Fibroblast of lung (primary cell): ENCODE measurements around the gene XRCC1. TPM values are rescaled to one million over a fixed set of nuclear protein-coding genes. Genes with fewer than 3 reads are reported as not detected.
A peak's percentile ranks its signal among the peaks of the same experiment; 100 is the strongest.

Experiments
- DNase-seq, 2 donors: peaks; one replicate each; pipeline versions ENCODE4 v3.0.0 to v3.0.0-alpha.2; 2010; ENCODE audit warnings: low read depth in 2 of 2
- H2AFZ ChIP-seq: 2 replicates; pipeline ENCODE4 v1.5.1; 2012; ENCODE audit warnings: low read length, control low read depth, inconsistent platforms
- H3K27ac ChIP-seq: 2 replicates; pipeline ENCODE4 v1.5.1; 2011; ENCODE audit warnings: low read length, control low read depth; ENCODE audit not compliant: insufficient read depth
- H3K27me3 ChIP-seq: 2 replicates; pipeline ENCODE4 v1.5.1; 2011; ENCODE audit warnings: mild to moderate bottlenecking, low read length; ENCODE audit not compliant: control insufficient read depth, insufficient read depth
- H3K36me3 ChIP-seq: 2 replicates; pipeline ENCODE4 v1.5.1; 2011; ENCODE audit warnings: low read length; ENCODE audit not compliant: control insufficient read depth, insufficient read depth
- H3K4me1 ChIP-seq: 2 replicates; pipeline ENCODE4 v1.5.1; 2011; ENCODE audit warnings: low read length; ENCODE audit not compliant: control insufficient read depth, insufficient read depth; ENCODE audit errors: extremely low read depth
- H3K4me2 ChIP-seq: 2 replicates; pipeline ENCODE4 v1.5.1; 2011; ENCODE audit warnings: low read length, control low read depth; ENCODE audit not compliant: insufficient read depth; ENCODE audit errors: extremely low read depth
- H3K4me3 ChIP-seq, 4 experiments: fragments of 200-600 bp in 1 of 4; sonication (generic) in 1 of 4; replicated peaks in 1 of 4; 2 replicates each; pipeline ENCODE4 v1.5.1; 2011 to 2016; ENCODE audit warnings: low read length in 4 of 4, low read depth in 3 of 4, mild to moderate bottlenecking in 3 of 4, control low read depth in 2 of 4, inconsistent platforms in 1 of 4, mixed read lengths in 1 of 4; ENCODE audit not compliant: insufficient read depth in 1 of 4; ENCODE audit errors: control extremely low read depth in 1 of 4
- H3K79me2 ChIP-seq: 2 replicates; pipeline ENCODE4 v1.5.1; 2012; ENCODE audit warnings: mild to moderate bottlenecking, low read length, inconsistent platforms; ENCODE audit not compliant: control insufficient read depth, insufficient read depth
- H3K9ac ChIP-seq: 2 replicates; pipeline ENCODE4 v1.5.1; 2011; ENCODE audit warnings: mild to moderate bottlenecking, low read length, control low read depth; ENCODE audit not compliant: insufficient read depth
- H3K9me3 ChIP-seq: 2 replicates; pipeline ENCODE4 v1.5.1; 2012; ENCODE audit warnings: low read depth, low read length; ENCODE audit not compliant: control insufficient read depth, insufficient read depth
- H4K20me1 ChIP-seq: 2 replicates; pipeline ENCODE4 v1.5.1; 2011; ENCODE audit warnings: low read length; ENCODE audit not compliant: control insufficient read depth, insufficient read depth; ENCODE audit errors: extremely low read depth
- CTCF ChIP-seq, 2 donors: IDR thresholded peaks in 1 of 2; conservative IDR thresholded peaks in 1 of 2; 1 replicate in 1 of 2; 2 replicates in 1 of 2; pipeline ENCODE4 v1.5.1; 2011 to 2012; ENCODE audit warnings: low read length in 2 of 2, control low read depth in 1 of 2, inconsistent platforms in 1 of 2, low read depth in 1 of 2, mild to moderate bottlenecking in 1 of 2
- EZH2 ChIP-seq: IDR thresholded peaks from 2 replicates; pipeline ENCODE4 v1.5.1; 2012; ENCODE audit warnings: low read length, control low read depth, mild to moderate bottlenecking; ENCODE audit errors: missing control alignments
- polyA minus RNA-seq: library from RNA; depleted of rRNA, polyadenylated mRNA; stranded (reverse); fragments of >200 nt; gene quantifications from 2 replicates; pipeline ENCODE4 v1.2.3, GENCODE V29; 2011; ENCODE audit warnings: low replicate concordance
- polyA plus RNA-seq, 2 donors: library from polyadenylated mRNA; depleted of rRNA in 1 of 2; stranded (reverse) in 1 of 2; unstranded in 1 of 2; fragments of >200 nt; gene quantifications; 2 replicates each; pipeline ENCODE4 v1.2.1, GENCODE V29; 2011 to 2012; ENCODE audit warnings: missing spikeins in 1 of 2
- total RNA-seq: library from RNA; depleted of rRNA; stranded (reverse); fragments of >200 nt; gene quantifications from 2 replicates; pipeline ENCODE4 v1.2.1, GENCODE V29; 2014

The XRCC1 gene, protein sequence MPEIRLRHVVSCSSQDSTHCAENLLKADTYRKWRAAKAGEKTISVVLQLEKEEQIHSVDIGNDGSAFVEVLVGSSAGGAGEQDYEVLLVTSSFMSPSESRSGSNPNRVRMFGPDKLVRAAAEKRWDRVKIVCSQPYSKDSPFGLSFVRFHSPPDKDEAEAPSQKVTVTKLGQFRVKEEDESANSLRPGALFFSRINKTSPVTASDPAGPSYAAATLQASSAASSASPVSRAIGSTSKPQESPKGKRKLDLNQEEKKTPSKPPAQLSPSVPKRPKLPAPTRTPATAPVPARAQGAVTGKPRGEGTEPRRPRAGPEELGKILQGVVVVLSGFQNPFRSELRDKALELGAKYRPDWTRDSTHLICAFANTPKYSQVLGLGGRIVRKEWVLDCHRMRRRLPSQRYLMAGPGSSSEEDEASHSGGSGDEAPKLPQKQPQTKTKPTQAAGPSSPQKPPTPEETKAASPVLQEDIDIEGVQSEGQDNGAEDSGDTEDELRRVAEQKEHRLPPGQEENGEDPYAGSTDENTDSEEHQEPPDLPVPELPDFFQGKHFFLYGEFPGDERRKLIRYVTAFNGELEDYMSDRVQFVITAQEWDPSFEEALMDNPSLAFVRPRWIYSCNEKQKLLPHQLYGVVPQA
- total RNA-seq (13.6 and 14.5 TPM in 2 replicates), polyA plus RNA-seq (8.6 and 17.5 TPM in 2 replicates), polyA minus RNA-seq (27.2 and 29.2 TPM in 2 replicates)
- polyA plus RNA-seq (2012) = 12.4 and 23.7 TPM in 2 replicates

DNA sequence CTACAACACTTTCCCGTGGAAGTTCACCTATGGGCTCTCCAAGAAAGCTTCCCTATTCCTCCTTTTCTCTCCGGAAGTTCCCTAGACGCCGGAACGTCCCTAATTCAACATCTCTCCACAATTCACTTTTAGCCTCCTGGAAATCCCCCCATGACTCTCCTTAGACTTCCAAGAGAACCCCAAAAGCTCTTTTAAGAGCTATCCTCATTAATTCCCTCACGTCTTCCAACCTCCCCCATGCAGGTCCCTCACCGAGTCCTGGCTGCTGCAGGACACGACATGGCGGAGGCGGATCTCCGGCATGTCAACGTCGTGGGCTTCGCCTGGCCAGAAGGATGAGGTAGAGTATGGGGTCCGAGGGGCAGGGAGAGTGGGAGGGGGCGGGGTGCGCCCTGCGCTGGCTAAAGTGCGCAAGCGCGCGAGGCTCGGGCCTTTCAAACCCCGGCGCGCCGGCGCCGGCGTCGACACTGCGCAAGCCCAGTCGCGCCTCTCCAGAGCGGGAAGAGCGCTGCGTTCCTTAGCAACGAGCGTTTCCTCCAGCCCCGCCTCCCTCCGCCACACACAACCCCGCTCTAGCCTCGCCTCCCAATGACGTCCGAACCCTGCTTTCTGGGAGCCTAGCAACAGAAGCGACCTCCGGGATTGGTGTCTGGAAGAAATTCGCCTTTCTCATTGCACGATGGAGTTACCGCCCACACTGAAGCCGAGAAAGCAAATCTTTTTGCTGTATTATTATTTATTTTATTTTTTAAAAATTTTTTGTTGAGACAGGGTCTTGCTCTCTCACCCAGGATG lies at the start of gene XRCC1, which contains the start of gene PINLYP:
Gene XRCC1 (minus strand): TSS at position 372 of the 795 bp plus-strand sequence. CDS start 69 bp downstream, at position 303.
Gene PINLYP (plus strand): TSS at position 646 of the 795 bp plus-strand sequence. CDS start 1,391 bp downstream, outside the sequence.
- Histone ChIP-seq H3K9me3 (no peaks in the 10 kb centered on the region), H3K4me3 (peak within 1 kb of the TSS; percentile 80 to 99 (median 86)), H3K36me3 (no peaks in the 10 kb centered on the region), H3K9ac (peak within 1 kb of the TSS; percentile 88), H3K4me1 (no peaks in the 10 kb centered on the region), H3K27ac (peak within 1 kb of the TSS; percentile 96), H2AFZ (peak within 1 kb of the TSS; percentile 89), H4K20me1 (no peaks in the 10 kb centered on the region), H3K4me2 (peak within 1 kb of the TSS; percentile 91), H3K27me3 (no peaks in the 10 kb centered on the region), H3K79me2 (peaks cover 6% of the 10 kb centered on the region)
- no peak for TF ChIP-seq EZH2
- TF ChIP-seq CTCF (conservative IDR thresholded peaks at IDR 0.05 in 1 of 2, IDR thresholded peaks at IDR 0.05 in 1 of 2; ENCODE audit: low read depth in 1 of 2, low read length in 2 of 2) = no peak
- DNase-seq = peak; percentile 98

- H3K9ac ChIP-seq = no peak overlapping the region
- DNase-seq = peak in 1 of 2 donors; percentile 41
- TF ChIP-seq EZH2 (no peak), CTCF (conservative IDR thresholded peaks at IDR 0.05 in 1 of 2, IDR thresholded peaks at IDR 0.05 in 1 of 2; ENCODE audit: low read depth in 1 of 2, low read length in 2 of 2) (no peak)
- no peaks in the 10 kb centered on the region for H3K27me3 ChIP-seq
- no peak overlapping the region for H3K4me2 ChIP-seq
- no peaks in the 10 kb centered on the region for H4K20me1 ChIP-seq
- no peaks in the 10 kb centered on the region for H3K36me3 ChIP-seq
- peaks cover 2% of the 10 kb centered on the region for H3K4me1 ChIP-seq
- H3K79me2 ChIP-seq = no peaks in the 10 kb centered on the region
- H3K4me3 ChIP-seq = no peak overlapping the region
- H3K9me3 ChIP-seq = no peaks in the 10 kb centered on the region
- H3K27ac ChIP-seq = no peak overlapping the region
- no peak overlapping the region for H2AFZ ChIP-seq
Observed at GRCh38 chr19:43624933-43625332, 49.6 kb upstream of the XRCC1 start.
